Measurements from ENCODE around the gene CX3CL1.

The CX3CL1 gene

GRCh38 chr16:57347858-57348257 lies 24.4 kb upstream of the CX3CL1 start:
- no peak overlapping the region for H3K4me3 ChIP-seq (ENCODE audit: low read depth, low read length)
- DNase-seq (ENCODE audit: low read depth), result no peak
- TF ChIP-seq CTCF (IDR thresholded peaks at IDR 0.05; ENCODE audit: low read depth, low read length, missing control alignments), result no peak

- no peak for DNase-seq (ENCODE audit: low read depth)
- H3K4me3 ChIP-seq (ENCODE audit: low read depth, low read length), result no peak overlapping the region
- no peak for TF ChIP-seq CTCF (IDR thresholded peaks at IDR 0.05; ENCODE audit: low read depth, low read length, missing control alignments)
These were observed 24.0 kb upstream of the CX3CL1 start for GRCh38 chr16:57348327-57348726.

- peak overlapping the region; percentile 48 for H3K4me3 ChIP-seq (ENCODE audit: low read depth, low read length)
- DNase-seq (ENCODE audit: low read depth), result peak; percentile 54
- TF ChIP-seq CTCF (IDR thresholded peaks at IDR 0.05; ENCODE audit: low read depth, low read length, missing control alignments), result no peak
These were observed 22.9 kb upstream of the CX3CL1 start for GRCh38 chr16:57349212-57350031.

GRCh38 chr16:57352636-57353047 lies 19.6 kb upstream of the CX3CL1 start:
- TF ChIP-seq CTCF (IDR thresholded peaks at IDR 0.05; ENCODE audit: low read depth, low read length, missing control alignments), result no peak
- H3K4me3 ChIP-seq (ENCODE audit: low read depth, low read length), result no peak overlapping the region
- no peak for DNase-seq (ENCODE audit: low read depth)

DNA sequence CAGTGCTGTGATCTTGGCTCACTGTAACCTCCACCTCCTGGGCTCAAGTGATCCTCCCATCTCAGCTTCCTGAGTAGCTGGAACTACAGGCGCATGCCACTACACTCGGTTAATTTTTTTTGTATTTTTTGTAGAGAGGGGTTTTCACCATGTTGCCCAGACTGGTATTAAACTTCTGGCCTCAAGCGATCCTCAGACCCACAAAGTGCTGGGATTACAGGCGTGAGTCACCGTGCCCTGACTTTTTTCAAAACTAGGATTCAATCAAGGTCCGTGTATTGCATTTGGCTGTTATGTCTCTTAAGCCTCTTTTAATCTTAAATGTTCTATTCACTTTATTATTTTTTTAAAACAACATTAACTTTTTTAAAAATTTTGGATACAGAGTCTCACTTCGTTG lies 18.0 kb upstream of the CX3CL1 start:
- no peak overlapping the region for H3K4me3 ChIP-seq (ENCODE audit: low read depth, low read length)
- no peak for TF ChIP-seq CTCF (IDR thresholded peaks at IDR 0.05; ENCODE audit: low read depth, low read length, missing control alignments)
- DNase-seq (ENCODE audit: low read depth), result no peak

DNA sequence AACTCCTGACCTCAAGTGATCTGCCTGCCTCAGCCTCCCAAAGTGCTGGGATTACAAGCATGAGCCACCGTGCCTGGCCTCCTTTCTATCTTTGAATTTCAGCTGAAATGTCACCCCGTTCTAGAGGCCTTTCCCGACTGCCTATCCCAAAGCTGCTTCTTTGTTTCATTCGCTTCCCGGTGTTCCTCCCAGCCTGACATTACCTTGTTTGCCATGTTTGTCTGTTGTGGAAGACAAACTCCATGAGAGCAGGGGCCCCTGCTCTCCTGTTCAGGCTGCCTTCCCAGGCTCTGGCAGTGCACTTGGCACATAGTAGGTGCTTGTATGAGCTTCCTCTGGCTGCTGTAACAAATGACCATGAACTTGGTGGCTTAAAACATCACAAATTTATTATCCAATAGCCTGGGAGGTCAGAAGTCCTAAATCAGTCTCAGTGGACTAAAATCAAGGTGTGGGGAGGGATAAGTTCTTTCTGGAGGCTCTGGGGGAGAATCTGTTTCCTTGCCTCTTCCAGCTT lies 16.3 kb upstream of the CX3CL1 start:
- no peak for DNase-seq (ENCODE audit: low read depth)
- TF ChIP-seq CTCF (IDR thresholded peaks at IDR 0.05; ENCODE audit: low read depth, low read length, missing control alignments), result no peak
- H3K4me3 ChIP-seq (ENCODE audit: low read depth, low read length), result no peak overlapping the region

DNA sequence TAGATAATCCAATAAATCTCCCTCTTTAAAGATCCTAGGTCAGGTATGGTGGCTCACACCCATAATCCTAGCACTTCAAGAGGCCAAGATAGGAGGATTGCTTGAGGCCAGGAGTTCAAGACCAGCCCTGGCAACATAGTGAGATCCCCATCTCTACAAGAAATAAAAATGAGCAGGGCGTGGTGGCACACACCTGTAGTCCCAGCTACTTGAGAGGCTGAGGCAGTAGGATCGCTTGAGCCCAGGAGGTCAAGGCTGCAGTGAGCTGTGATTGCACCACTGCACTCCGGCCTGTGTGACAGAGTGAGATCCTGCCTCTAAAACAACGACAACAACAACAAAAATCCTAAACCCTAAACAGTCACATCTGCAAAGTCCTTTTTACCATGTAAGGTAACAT lies 15.7 kb upstream of the CX3CL1 start:
- TF ChIP-seq CTCF (IDR thresholded peaks at IDR 0.05; ENCODE audit: low read depth, low read length, missing control alignments), result no peak
- no peak overlapping the region for H3K4me3 ChIP-seq (ENCODE audit: low read depth, low read length)
- no peak for DNase-seq (ENCODE audit: low read depth)
